Tibial nerve (tissue), 4 donors: Measurements from ENCODE around the gene PAX3. TPM values are rescaled to one million over a fixed set of nuclear protein-coding genes. Genes with fewer than 3 reads are reported as not detected.

Source experiments
- DNase-seq, 2 donors: peaks; one replicate each; pipeline ENCODE4 v3.0.0-alpha.2; 2019; ENCODE audit warnings: low spot score in 2 of 2
- H3K27ac ChIP-seq, 4 donors: fragments of 200-600 bp; sonication (generic) in 3 of 4; one replicate each; pipeline ENCODE4 v1.5.1; 2017 to 2019; ENCODE audit warnings: mild to moderate bottlenecking in 1 of 4
- H3K27me3 ChIP-seq, 2 donors: fragments of 200-600 bp; sonication (generic) in 1 of 2; one replicate each; pipeline versions ENCODE4 v1.5.1 to v1.6.0; 2017 to 2019
- H3K36me3 ChIP-seq, 3 donors: fragments of 200-600 bp; sonication (generic); one replicate each; pipeline ENCODE4 v1.5.1; 2018 to 2019
- H3K4me1 ChIP-seq, 4 donors: fragments of 200-600 bp; sonication (generic) in 3 of 4; one replicate each; pipeline ENCODE4 v1.5.1; 2017 to 2019
- H3K4me3 ChIP-seq, 4 donors: fragments of 200-600 bp; sonication (generic) in 3 of 4; one replicate each; pipeline ENCODE4 v1.5.1; 2017 to 2019; ENCODE audit warnings: mild to moderate bottlenecking in 1 of 4, moderate library complexity in 1 of 4
- H3K9me3 ChIP-seq, 4 donors: fragments of 200-600 bp; sonication (generic) in 3 of 4; one replicate each; pipeline ENCODE4 v1.5.1; 2017 to 2019
- EP300 ChIP-seq, 2 donors: sonication (generic); formaldehyde crosslinking; IDR thresholded peaks; one replicate each; pipeline ENCODE4 v1.6.1; 2017; ENCODE audit warnings: antibody characterized with exemption in 2 of 2, mild to moderate bottlenecking in 1 of 2
- POLR2A ChIP-seq, 2 donors: fragments of 450-650 bp; IDR thresholded peaks; one replicate each; pipeline ENCODE4 v1.6.1; 2017; ENCODE audit warnings: antibody characterized with exemption in 2 of 2, mild to moderate bottlenecking in 2 of 2, moderate library complexity in 2 of 2
- WGBS, 2 donors: methylation state at CpG; one replicate each; pipeline ENCODE4 v1.1.5; 2018; 5-methylcytosine and 5-hydroxymethylcytosine counted together
- total RNA-seq, 4 donors: library from RNA; depleted of rRNA; stranded (reverse); fragments of >200 nt; gene quantifications; one replicate each; pipeline ENCODE4 v1.1.0, GENCODE V29; 2016
- TF ChIP-seq, protein P1 (sequence below), 5 experiments: fragments of 200-600 bp in 3 of 5; fragments of 450-650 bp in 2 of 5; sonication (generic) in 3 of 5; IDR thresholded peaks; one replicate each; pipeline ENCODE4 v1.5.1; 2016 to 2019; ENCODE audit warnings: antibody characterized with exemption in 5 of 5, mild to moderate bottlenecking in 3 of 5, moderate library complexity in 2 of 5

The PAX3 gene
- total RNA-seq, 4 donors from 2014 or later: not detected

DNA sequence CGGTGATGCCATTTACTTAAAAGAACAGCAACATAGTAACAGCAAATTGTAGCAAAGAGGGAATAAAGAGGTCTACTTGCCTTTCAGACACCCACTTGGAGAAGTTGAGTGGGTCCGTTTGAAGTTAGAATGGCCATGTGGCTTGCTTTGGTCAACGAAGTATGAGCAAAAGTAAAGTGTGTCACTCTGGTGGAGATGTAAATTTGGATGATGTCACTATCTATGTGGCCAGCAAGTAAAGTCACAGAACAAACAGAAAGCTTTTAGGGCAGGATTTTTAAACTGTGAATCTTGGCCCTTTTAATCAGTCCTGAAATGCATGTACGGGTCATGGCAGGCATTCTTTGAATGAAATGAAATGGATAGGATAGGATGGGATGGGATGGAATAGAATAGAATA lies 120.3 kb downstream of the PAX3 start:
- 82 to 87% methylated on average over 4 of the region's 4 CpGs for WGBS, 2 donors

DNA sequence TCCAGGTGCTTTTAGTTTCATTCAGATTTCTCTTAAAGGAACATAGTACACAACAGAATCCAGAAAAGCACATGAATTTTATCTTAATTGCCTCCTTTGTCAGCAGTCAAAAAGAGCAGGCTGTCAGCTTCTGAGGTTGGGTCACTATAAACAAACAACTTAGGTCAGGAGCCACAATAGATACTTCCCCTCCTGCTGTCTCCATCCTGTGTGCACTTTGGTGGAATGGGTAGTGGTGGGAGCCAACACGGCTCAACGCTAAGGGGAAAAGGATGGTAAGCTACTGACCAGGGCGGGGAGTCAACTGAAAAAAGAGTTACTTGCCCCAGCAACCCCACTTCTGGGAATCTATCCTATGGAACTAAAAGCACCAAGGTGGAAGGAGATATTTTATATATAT lies 121.9 kb downstream of the PAX3 start:
- TF ChIP-seq POLR2A (IDR thresholded peaks at IDR 0.05) (no peak), EP300 (IDR thresholded peaks at IDR 0.05) (no peak)
- TF ChIP-seq, protein P1, sequence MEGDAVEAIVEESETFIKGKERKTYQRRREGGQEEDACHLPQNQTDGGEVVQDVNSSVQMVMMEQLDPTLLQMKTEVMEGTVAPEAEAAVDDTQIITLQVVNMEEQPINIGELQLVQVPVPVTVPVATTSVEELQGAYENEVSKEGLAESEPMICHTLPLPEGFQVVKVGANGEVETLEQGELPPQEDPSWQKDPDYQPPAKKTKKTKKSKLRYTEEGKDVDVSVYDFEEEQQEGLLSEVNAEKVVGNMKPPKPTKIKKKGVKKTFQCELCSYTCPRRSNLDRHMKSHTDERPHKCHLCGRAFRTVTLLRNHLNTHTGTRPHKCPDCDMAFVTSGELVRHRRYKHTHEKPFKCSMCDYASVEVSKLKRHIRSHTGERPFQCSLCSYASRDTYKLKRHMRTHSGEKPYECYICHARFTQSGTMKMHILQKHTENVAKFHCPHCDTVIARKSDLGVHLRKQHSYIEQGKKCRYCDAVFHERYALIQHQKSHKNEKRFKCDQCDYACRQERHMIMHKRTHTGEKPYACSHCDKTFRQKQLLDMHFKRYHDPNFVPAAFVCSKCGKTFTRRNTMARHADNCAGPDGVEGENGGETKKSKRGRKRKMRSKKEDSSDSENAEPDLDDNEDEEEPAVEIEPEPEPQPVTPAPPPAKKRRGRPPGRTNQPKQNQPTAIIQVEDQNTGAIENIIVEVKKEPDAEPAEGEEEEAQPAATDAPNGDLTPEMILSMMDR (IDR thresholded peaks at IDR 0.05): no peak
- Histone ChIP-seq H3K27me3 (no peaks in the 10 kb centered on the region), H3K9me3 (no peaks in the 10 kb centered on the region), H3K27ac (no peak overlapping the region), H3K4me3 (no peak overlapping the region), H3K4me1 (no peaks in the 10 kb centered on the region), H3K36me3 (no peaks in the 10 kb centered on the region)
- DNase-seq: no peak
- 36 to 45% methylated on average over 3 of the region's 3 CpGs for WGBS, 2 donors

More for the DNA sequence above, 120.3 kb downstream of the PAX3 start:
- DNase-seq: no peak
- Histone ChIP-seq H3K36me3 (no peaks in the 10 kb centered on the region), H3K27me3 (no peaks in the 10 kb centered on the region), H3K9me3 (no peaks in the 10 kb centered on the region), H3K4me3 (no peak overlapping the region), H3K27ac (no peak overlapping the region), H3K4me1 (no peaks in the 10 kb centered on the region)
- TF ChIP-seq EP300 (IDR thresholded peaks at IDR 0.05) (no peak), POLR2A (IDR thresholded peaks at IDR 0.05) (no peak)
- TF ChIP-seq, protein P1 (IDR thresholded peaks at IDR 0.05): no peak

DNA sequence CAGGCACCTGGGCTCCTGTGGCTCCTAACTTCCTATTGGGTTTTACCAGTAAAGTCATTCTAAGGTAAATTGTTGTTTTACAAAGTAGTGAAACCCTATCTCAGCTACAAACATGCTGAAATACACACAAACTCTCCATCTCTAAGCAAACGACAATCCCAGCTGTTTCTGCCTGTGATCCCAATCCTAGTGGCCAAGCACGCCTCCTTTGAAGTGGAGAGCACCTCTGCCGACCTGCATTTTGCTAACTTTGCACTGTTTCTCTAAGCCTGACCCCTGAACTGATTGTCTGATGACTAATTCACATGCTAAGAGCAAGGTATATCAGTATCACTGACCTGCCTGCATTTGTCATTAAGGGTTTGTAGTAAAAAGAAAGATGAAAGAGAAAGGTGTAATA lies 124.3 kb downstream of the PAX3 start:
- no peak for DNase-seq
- H3K4me3 ChIP-seq: no peak overlapping the region
- no peaks in the 10 kb centered on the region for H3K27me3 ChIP-seq
- H3K4me1 ChIP-seq: no peaks in the 10 kb centered on the region
- H3K27ac ChIP-seq: no peak overlapping the region
- no peaks in the 10 kb centered on the region for H3K9me3 ChIP-seq
- no peaks in the 10 kb centered on the region for H3K36me3 ChIP-seq
- TF ChIP-seq, protein P1 (IDR thresholded peaks at IDR 0.05): no peak
- TF ChIP-seq POLR2A (IDR thresholded peaks at IDR 0.05) (no peak), EP300 (IDR thresholded peaks at IDR 0.05) (no peak)
- WGBS, 2 donors: 25 to 26% methylated on average over 3 of the region's 3 CpGs

DNA sequence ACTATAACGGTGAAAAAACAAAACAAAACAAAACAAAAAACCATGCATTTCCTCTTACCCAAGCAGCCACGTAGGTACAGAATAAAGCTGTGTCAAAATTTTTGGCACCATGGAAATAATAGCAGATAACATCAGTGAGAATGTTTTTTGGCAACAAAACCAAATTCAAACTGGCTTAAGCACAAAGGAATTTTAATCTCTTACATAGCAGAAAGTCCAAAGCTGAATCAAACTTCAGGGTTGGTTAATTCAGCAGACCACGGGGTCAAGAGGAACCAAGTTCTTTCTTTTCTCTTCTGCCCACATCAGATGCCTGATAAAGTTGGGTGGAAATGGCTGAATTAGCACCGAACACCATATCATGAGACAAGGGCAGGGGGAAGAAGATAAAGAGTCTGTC lies 129.5 kb downstream of the PAX3 start:
- 42 to 51% methylated on average over 4 of the region's 4 CpGs for WGBS, 2 donors
- H3K4me1 ChIP-seq: no peaks in the 10 kb centered on the region
- no peak overlapping the region for H3K4me3 ChIP-seq
- H3K36me3 ChIP-seq: no peaks in the 10 kb centered on the region
- TF ChIP-seq, protein P1 (IDR thresholded peaks at IDR 0.05): no peak
- TF ChIP-seq POLR2A (IDR thresholded peaks at IDR 0.05) (no peak), EP300 (IDR thresholded peaks at IDR 0.05) (no peak)
- no peak for DNase-seq
- no peaks in the 10 kb centered on the region for H3K27me3 ChIP-seq
- no peak overlapping the region for H3K27ac ChIP-seq
- H3K9me3 ChIP-seq: no peaks in the 10 kb centered on the region

DNA sequence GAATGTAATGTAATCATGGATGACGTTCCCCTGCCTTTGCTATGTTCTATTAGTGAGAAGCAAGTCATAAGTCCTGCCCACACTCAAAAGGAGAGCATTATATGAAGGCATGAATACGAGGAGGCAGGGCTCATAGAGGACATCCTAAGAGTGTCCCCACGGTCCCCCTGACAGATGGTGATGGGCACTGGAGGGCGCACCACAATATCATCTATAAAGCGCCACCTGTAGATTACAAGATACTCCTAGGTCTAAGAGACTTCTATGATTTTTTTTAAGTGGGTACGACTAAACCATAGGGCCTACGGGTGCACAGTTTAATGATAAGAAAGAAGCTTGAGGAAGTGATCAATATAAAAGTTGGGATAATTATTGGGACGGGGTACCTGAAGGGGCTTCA lies 131.0 kb downstream of the PAX3 start:
- WGBS, 2 donors: 80 to 88% methylated on average over 8 of the region's 8 CpGs
- TF ChIP-seq POLR2A (IDR thresholded peaks at IDR 0.05) (no peak), EP300 (IDR thresholded peaks at IDR 0.05) (no peak)
- TF ChIP-seq, protein P1 (IDR thresholded peaks at IDR 0.05): no peak
- Histone ChIP-seq H3K27me3 (no peaks in the 10 kb centered on the region), H3K36me3 (no peaks in the 10 kb centered on the region), H3K27ac (no peak overlapping the region), H3K4me3 (no peak overlapping the region), H3K4me1 (no peaks in the 10 kb centered on the region), H3K9me3 (no peaks in the 10 kb centered on the region)
- no peak for DNase-seq
